Measurements from ENCODE around the gene MRM3. TPM values are rescaled to one million over a fixed set of nuclear protein-coding genes. Genes with fewer than 3 reads are reported as not detected.
"Not testable (repeated sequence)": the region's sequence is repeated elsewhere in the genome, so short reads cannot be mapped to it uniquely, and the experiment has no call there.

MRM3 gene
- polyA plus RNA-seq, 1 experiment = 10.1 TPM

DNA sequence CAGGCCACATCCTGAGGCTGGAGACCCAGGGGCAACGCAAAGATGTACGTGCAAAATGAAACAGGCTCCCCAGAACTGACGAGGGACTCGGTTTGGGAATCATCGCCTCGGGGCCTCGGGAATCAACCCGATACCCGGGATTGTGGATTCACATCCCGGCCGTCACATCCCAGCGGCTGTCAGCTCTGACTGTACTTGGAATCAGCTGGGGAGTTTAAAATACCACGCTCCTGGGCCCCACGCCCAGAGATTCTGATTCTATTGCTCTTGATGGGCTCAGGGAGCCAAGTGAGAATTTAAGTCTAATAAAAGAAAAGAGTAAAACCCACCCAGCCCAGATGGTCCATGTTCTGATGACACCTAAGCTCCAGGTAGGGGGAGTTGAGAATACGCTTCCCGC lies 42.2 kb downstream of the MRM3 start:
- POLR2A ChIA-PET = no interaction called here
- H3K4me3 ChIP-seq (ENCODE audit: low read depth, low read length) = no peak overlapping the region
- TF ChIP-seq, protein P1, sequence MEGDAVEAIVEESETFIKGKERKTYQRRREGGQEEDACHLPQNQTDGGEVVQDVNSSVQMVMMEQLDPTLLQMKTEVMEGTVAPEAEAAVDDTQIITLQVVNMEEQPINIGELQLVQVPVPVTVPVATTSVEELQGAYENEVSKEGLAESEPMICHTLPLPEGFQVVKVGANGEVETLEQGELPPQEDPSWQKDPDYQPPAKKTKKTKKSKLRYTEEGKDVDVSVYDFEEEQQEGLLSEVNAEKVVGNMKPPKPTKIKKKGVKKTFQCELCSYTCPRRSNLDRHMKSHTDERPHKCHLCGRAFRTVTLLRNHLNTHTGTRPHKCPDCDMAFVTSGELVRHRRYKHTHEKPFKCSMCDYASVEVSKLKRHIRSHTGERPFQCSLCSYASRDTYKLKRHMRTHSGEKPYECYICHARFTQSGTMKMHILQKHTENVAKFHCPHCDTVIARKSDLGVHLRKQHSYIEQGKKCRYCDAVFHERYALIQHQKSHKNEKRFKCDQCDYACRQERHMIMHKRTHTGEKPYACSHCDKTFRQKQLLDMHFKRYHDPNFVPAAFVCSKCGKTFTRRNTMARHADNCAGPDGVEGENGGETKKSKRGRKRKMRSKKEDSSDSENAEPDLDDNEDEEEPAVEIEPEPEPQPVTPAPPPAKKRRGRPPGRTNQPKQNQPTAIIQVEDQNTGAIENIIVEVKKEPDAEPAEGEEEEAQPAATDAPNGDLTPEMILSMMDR (IDR thresholded peaks at IDR 0.05; ENCODE audit: insufficient read depth, low read depth, low read length) = no peak
- H3K36me3 ChIP-seq (ENCODE audit: control insufficient read depth, insufficient read depth, low read length) = peaks cover 25% of the 10 kb centered on the region
- CTCF ChIA-PET = interaction anchor here (0.7 kb wide), 1 partner anchor 29 kb away, joined by 3 read pairs; no protein-coding TSS in a partner anchor
- no peaks in the 10 kb centered on the region for H3K27me3 ChIP-seq (ENCODE audit: control insufficient read depth, insufficient read depth, low read length)
- DNase-seq (ENCODE audit: low read depth) = no peak

DNA sequence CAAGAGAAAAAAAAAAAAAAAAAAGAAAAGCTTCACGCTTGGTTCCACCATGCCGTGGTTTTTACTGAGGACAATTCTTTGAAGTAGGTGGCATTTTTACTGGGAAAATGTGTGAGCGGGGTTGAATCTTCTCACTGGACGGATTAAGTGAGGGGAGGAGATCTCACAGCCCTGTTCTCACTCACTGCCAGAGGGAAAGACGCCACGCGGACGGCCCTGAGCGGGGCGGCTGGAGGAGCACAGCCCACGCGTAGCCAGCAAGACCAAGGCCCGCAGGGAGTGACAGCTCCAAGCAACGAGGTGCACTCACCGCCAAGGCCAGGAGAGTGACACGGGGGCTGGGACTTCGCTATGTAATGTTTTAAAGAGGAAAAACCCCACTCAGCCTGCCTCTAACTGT lies 43.1 kb downstream of the MRM3 start:
- TF ChIP-seq, protein P1 (IDR thresholded peaks at IDR 0.05; ENCODE audit: insufficient read depth, low read depth, low read length) = no peak
- H3K27me3 ChIP-seq (ENCODE audit: control insufficient read depth, insufficient read depth, low read length) = no peaks in the 10 kb centered on the region
- CTCF ChIA-PET = no interaction called here

DNA sequence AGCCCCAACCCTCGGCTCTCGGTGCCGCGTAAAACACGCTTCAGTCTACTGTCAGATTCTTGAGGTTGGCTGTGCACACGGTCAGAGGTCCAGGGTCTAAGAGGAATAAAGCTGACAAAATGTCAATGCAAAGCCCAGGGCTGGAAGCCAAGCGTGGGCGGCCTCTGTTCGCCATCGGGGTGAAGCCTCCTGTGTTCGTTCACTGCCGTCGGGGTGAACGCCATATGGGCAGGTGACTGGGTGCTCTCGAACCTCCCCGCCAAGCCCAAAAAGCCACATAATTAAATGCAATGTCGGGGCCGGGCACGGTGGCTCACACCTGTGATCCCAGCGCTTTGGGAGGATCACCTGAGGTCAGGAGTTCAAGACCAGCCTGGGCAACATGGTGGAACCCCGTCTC lies 44.6 kb downstream of the MRM3 start:
- CTCF ChIA-PET = no interaction called here
- POLR2A ChIA-PET = no interaction called here
- Histone ChIP-seq H3K27me3 (ENCODE audit: control insufficient read depth, insufficient read depth, low read length) (no peaks in the 10 kb centered on the region), H3K36me3 (ENCODE audit: control insufficient read depth, insufficient read depth, low read length) (peaks cover 20% of the 10 kb centered on the region), H3K4me3 (ENCODE audit: low read depth, low read length) (no peak overlapping the region)
- TF ChIP-seq, protein P1 (IDR thresholded peaks at IDR 0.05; ENCODE audit: insufficient read depth, low read depth, low read length) = no peak
- DNase-seq (ENCODE audit: low read depth) = no peak

More for the DNA sequence above, 43.1 kb downstream of the MRM3 start:
- Histone ChIP-seq H3K36me3 (ENCODE audit: control insufficient read depth, insufficient read depth, low read length) (peaks cover 21% of the 10 kb centered on the region), H3K4me3 (ENCODE audit: low read depth, low read length) (no peak overlapping the region)
- POLR2A ChIA-PET = no interaction called here
- DNase-seq (ENCODE audit: low read depth) = no peak

DNA sequence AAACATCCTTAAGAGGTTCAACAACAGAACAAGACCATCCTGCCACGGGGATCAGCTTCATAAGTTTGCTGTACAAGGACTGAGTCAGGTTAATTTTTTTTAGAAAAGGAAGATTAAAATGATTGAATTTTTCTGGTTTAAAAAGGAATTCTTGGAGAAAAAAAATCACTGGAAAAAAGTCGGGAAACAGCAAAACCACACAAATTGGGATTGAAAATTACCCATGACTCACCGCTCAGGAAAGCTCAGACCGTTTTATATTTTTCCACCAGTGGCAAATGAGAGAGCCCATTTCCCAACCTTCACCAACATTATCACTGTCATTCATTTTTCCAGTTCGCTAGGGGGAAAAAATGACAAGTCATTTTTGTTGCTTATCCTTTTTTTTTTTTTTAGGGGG lies 46.6 kb downstream of the MRM3 start:
- ChIA-PET POLR2A (no interaction called here), CTCF (interaction anchor here (0.8 to 0.9 kb wide), 2 partner anchors 72 to 152 kb away, joined by 3 to 5 read pairs; no protein-coding TSS in a partner anchor)
- H3K27me3 ChIP-seq (ENCODE audit: control insufficient read depth, insufficient read depth, low read length) = no peaks in the 10 kb centered on the region
- no peak for DNase-seq (ENCODE audit: low read depth)
- TF ChIP-seq, protein P1 (IDR thresholded peaks at IDR 0.05; ENCODE audit: insufficient read depth, low read depth, low read length) = no peak
- no peak overlapping the region for H3K4me3 ChIP-seq (ENCODE audit: low read depth, low read length)
- H3K36me3 ChIP-seq (ENCODE audit: control insufficient read depth, insufficient read depth, low read length) = peaks cover 7% of the 10 kb centered on the region

DNA sequence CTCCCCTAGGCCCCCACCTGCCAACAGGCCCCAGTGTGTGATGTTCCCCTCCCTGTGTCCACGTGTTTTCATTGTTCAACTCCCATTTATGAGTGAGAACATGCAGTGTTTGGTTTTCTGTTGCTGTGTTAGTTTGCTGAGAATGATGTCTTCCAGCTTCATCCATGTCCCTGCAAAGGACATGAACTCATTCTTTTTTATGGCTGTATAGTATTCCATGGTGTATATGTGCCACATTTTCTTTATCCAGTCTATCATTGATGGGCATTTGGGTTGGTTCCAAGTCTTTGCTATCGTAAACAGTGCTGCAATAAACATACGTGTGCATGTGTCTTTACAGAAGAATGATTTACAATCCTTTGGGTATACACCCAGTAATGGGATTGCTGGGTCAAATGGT lies 47.5 kb downstream of the MRM3 start:
- POLR2A ChIA-PET; CTCF ChIA-PET; H3K36me3 ChIP-seq (ENCODE audit: control insufficient read depth, insufficient read depth, low read length); H3K4me3 ChIP-seq (ENCODE audit: low read depth, low read length); DNase-seq (ENCODE audit: low read depth); H3K27me3 ChIP-seq (ENCODE audit: control insufficient read depth, insufficient read depth, low read length): not testable (repeated sequence)

DNA sequence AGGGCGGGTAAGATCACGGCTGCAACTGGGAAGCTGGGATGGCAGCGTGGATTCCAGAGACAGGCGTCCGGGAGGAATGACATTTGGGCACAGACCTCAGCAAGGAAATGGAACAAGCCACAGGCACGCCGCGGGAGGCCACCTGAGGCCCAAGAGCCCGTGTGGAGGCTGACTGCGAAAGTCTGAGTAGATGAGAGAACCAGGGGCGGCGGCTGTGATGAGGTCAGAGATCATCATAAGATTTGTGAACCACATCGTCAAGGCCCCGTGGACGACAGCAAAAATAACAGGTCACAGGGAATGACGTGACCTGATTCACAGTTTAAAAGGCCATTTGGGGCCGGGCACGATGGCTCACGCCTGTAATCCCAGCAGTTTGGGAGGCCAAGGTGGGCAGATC lies 48.2 kb downstream of the MRM3 start:
- DNase-seq (ENCODE audit: low read depth) = no peak
- Histone ChIP-seq H3K27me3 (ENCODE audit: control insufficient read depth, insufficient read depth, low read length) (no peaks in the 10 kb centered on the region), H3K36me3 (ENCODE audit: control insufficient read depth, insufficient read depth, low read length) (no peaks in the 10 kb centered on the region; the same call in 1 of the 2 replicates), H3K4me3 (ENCODE audit: low read depth, low read length) (no peak overlapping the region)
- POLR2A ChIA-PET = no interaction called here
- CTCF ChIA-PET = interaction anchor here (1.4 kb wide), 1 partner anchor 151 kb away, joined by 5 read pairs; no protein-coding TSS in a partner anchor
- TF ChIP-seq, protein P1 (IDR thresholded peaks at IDR 0.05; ENCODE audit: insufficient read depth, low read depth, low read length) = no peak

Measured in BJ (cell line).